Embryonic facial prominence (tissue), 1 donor: ENCODE results near the gene TBC1D8.
"Not testable (repeated sequence)": the region's sequence is repeated elsewhere in the genome, so short reads cannot be mapped to it uniquely, and the experiment has no call there.

Experiments
- DNase-seq: peaks from one replicate; pipeline ENCODE4 v3.0.0-alpha.2; 2016; ENCODE audit errors: extremely low spot score

Gene TBC1D8

GRCh38 chr2:101064125-101064502 is 87.1 kb downstream of the TBC1D8 start:
- no peak for DNase-seq

GRCh38 chr2:101063352-101064124 is 87.6 kb downstream of the TBC1D8 start:
- DNase-seq: no peak

- DNase-seq: no peak
Measured at GRCh38 chr2:101058386-101058785, 92.8 kb downstream of the TBC1D8 start.

GRCh38 chr2:101057051-101057933 is 93.9 kb downstream of the TBC1D8 start:
- DNase-seq: no peak

- DNase-seq: no peak
Measured at GRCh38 chr2:101053117-101053516, 98.1 kb downstream of the TBC1D8 start.

- no peak for DNase-seq
Measured at GRCh38 chr2:101052147-101052546, 99.0 kb downstream of the TBC1D8 start.

- DNase-seq: not testable (repeated sequence)
Measured at GRCh38 chr2:101050886-101051285, 100.3 kb downstream of the TBC1D8 start.

- DNase-seq: no peak
Measured at GRCh38 chr2:101048756-101049155, 102.4 kb downstream of the TBC1D8 start.

- DNase-seq: no peak
Measured at GRCh38 chr2:101047774-101048173, 103.4 kb downstream of the TBC1D8 start.

GRCh38 chr2:101047075-101047766 is 104.0 kb downstream of the TBC1D8 start:
- no peak for DNase-seq

- no peak for DNase-seq
Measured at GRCh38 chr2:101045330-101045729, 105.9 kb downstream of the TBC1D8 start.

GRCh38 chr2:101041413-101041812 is 109.8 kb downstream of the TBC1D8 start:
- DNase-seq: no peak

- no peak for DNase-seq
Measured at GRCh38 chr2:101040761-101041160, 110.4 kb downstream of the TBC1D8 start.

GRCh38 chr2:101040072-101040471 is 111.1 kb downstream of the TBC1D8 start:
- DNase-seq: no peak

- DNase-seq: no peak
Measured at GRCh38 chr2:101038455-101039255, 112.5 kb downstream of the TBC1D8 start.

GRCh38 chr2:101037161-101037755 is 113.9 kb downstream of the TBC1D8 start:
- no peak for DNase-seq

GRCh38 chr2:101036562-101036961 is 114.6 kb downstream of the TBC1D8 start:
- DNase-seq: no peak

- no peak for DNase-seq
Measured at GRCh38 chr2:101032084-101032776, 119.0 kb downstream of the TBC1D8 start.

GRCh38 chr2:101030866-101031554 is 120.2 kb downstream of the TBC1D8 start:
- DNase-seq: no peak

- DNase-seq: no peak
Measured at GRCh38 chr2:101027852-101028251, 123.3 kb downstream of the TBC1D8 start.
